GM12892 (cell line): ENCODE measurements around the gene COQ8B.
A peak's percentile ranks its signal among the peaks of the same experiment; 100 is the strongest.

Source experiments
- DNase-seq: peaks from one replicate; pipeline ENCODE4 v3.0.0; 2011; ENCODE audit not compliant: insufficient read length
- FAIRE-seq: peaks from 2 replicates; lab custom pipeline; 2011; peaks lifted over from hg19 to GRCh38; lab: Jason Lieb, UNC
- POLR2A ChIP-seq: IDR thresholded peaks from 2 replicates; pipeline ENCODE4 v1.6.1; 2011; ENCODE audit warnings: low read depth, low read length, control low read depth
- POLR2AphosphoS5 ChIP-seq: IDR thresholded peaks from 2 replicates; pipeline ENCODE4 v1.6.1; 2011; ENCODE audit warnings: low read depth, low read length, control low read depth
- TAF1 ChIP-seq: IDR thresholded peaks from 2 replicates; pipeline ENCODE4 v1.6.1; 2011; ENCODE audit warnings: low read depth, mild to moderate bottlenecking, control low read depth, low read length, borderline replicate concordance

COQ8B gene

DNA sequence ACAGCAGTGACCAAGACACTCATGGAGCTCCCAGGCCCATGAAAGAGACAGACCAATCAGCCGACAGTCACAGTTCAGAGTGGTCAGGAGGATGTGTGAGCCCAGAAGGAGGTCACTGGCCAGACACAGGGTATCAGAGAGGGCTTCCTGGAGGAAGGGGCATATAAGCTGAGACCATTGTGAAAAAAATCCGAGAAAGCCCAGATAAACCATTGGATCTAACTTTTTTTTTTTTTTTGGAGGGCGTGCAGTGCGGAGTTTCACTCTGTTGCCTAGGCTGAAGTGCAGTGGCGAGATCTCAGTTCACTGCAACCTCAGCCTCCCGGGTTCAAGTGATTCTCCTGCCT, 4.4 kb upstream of the COQ8B start:
- no peak for TF ChIP-seq TAF1
- TF ChIP-seq POLR2AphosphoS5: no peak
- no peak for DNase-seq
- no peak for FAIRE-seq

- DNase-seq (no peak), FAIRE-seq (no peak)
Observed at GRCh38 chr19:40719414-40719894, 2.8 kb upstream of the COQ8B start.

DNA sequence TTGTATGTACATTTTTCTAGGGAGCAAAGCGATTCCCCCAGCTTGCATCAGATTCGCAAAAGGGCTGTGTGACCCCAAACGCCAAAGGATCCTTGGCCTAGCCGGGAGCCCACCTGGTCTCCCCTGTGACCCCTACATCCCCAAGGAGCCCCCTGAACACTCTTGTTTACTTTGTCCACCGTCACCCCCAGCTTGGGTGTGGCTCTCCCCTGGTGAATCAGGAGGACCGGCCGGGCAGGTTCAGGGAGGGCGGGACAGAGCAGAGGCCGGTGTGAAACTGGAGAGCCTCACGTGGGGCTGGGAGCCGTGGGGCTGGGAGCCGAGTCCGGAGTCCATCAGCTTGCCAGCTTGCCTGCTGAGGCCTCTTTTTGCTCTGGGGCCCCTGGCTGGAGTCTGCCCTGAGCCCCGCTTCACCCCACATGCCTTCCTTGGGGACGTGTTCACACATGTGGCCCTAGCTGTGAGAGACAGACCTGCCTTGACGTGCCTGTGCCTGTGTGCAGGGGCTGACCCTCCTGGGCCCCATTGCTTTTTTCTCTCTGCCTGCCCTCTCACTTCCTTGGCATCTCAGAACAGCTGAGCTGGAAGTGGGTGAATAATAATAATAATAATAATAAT, 2.2 kb upstream of the COQ8B start:
- TF ChIP-seq POLR2AphosphoS5: no peak
- TF ChIP-seq TAF1: peak; percentile 9; the same call in 1 of the 2 replicates
- peak; percentile 31; the same call in 1 of the 2 replicates for TF ChIP-seq POLR2A
- DNase-seq (no peak), FAIRE-seq (no peak)

More at GRCh38 chr19:40719414-40719894, 2.8 kb upstream of the COQ8B start:
- TF ChIP-seq TAF1 (no peak), POLR2A (no peak), POLR2AphosphoS5 (no peak)

GRCh38 chr19:40717880-40718773, 1.4 kb upstream of the COQ8B start:
- FAIRE-seq: no peak
- no peak for TF ChIP-seq POLR2AphosphoS5
- no peak for TF ChIP-seq TAF1
- no peak for TF ChIP-seq POLR2A
- no peak for DNase-seq

DNA sequence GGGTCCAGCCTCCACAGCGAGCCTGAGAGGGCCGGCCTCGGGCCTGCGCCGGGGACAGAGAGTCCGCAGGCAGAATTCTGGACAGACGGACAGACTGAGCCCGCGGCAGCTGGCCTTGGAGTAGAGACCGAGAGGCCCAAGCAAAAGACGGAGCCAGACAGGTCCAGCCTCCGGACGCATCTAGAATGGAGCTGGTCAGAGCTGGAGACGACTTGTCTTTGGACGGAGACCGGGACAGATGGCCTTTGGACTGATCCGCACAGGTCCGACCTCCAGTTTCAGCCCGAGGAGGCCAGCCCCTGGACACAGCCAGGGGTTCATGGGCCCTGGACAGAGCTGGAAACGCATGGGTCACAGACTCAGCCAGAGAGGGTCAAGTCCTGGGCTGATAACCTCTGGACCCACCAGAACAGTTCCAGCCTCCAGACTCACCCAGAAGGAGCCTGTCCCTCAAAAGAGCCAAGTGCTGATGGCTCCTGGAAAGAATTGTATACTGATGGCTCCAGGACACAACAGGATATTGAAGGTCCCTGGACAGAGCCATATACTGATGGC, 716 bp upstream of the COQ8B start:
- DNase-seq (no peak), FAIRE-seq (no peak)
- no peak for TF ChIP-seq TAF1

DNA sequence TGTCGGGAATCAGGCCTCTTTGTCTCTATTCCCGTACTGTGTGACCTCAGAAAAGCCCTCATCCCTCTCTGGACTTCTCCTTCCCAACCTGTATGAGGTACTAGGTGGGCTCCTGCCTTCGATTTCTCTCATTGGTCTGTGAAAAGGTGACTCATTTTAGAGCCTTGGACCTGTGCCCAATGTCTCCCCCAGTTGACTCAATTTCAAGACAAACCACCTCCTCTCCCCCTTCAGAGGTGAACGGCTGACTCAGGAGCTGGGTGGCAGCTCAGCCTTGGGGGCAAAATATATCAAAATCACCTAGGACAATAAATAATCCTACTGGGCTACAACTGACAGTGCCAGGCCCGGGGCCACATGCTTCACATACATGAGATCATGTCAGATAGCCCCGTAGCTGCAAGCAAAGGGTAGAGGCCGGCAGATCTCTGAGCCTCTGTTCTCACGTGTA, 630 bp downstream of the COQ8B start:
- FAIRE-seq (no peak), DNase-seq (no peak)
- TF ChIP-seq TAF1 (no peak), POLR2A (no peak; the same call in 1 of the 2 replicates), POLR2AphosphoS5 (no peak)

DNA sequence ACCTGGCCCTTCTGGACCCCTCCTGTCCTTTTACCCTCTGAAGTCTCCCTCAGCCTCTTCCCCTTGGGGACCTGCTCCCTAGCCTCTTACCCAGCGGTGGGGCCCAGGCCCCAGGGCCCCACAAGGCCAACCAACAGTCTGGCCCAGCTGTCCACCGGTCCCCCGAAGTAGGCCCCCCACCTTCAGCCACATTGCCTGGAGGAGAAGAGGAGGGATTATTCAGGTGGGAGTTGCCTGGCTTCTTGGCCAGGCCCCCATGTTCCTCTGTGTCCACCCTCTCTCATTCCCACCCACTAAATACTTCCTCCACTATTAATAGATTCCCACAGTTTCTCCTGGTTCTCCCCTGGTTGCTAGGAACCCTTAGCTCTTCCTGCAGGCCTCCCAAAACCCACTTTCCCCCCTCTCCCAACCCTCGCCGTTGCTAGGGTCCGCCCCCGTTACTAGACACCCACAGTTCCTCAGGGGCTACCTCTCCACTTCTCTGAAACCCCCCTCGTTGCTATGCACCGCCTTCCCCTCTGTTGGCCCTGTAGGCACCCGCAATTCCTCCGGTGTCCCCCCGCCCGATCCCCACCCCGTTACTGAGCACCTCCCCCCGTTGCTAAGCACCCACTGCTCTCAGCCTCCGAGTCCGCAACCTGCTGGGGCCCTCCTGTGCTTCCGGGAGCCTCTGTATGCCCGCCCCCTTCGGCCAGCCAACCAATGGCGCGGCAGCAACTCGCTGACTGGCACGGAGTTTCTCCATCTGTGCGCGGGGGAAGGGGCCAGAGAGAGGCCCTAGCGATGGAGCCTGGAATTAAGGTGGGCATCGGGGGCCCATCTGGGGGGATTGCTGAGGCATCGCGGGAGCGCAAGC, 2.0 kb downstream of the COQ8B start:
- TF ChIP-seq TAF1 (0 out of 2 replicates have a peak, but pooled peaks have one; percentile 22), POLR2A (no peak)
- peak; percentile 91 for FAIRE-seq
- peak; percentile 93 for DNase-seq

GRCh38 chr19:40713939-40714338, 2.7 kb downstream of the COQ8B start:
- no peak for TF ChIP-seq POLR2A
- no peak for TF ChIP-seq POLR2AphosphoS5
- TF ChIP-seq TAF1: no peak
- DNase-seq (no peak), FAIRE-seq (no peak)

- TF ChIP-seq TAF1 (no peak), POLR2A (no peak), POLR2AphosphoS5 (no peak)
- FAIRE-seq (no peak), DNase-seq (no peak)
Observed at GRCh38 chr19:40709817-40710216, 6.9 kb downstream of the COQ8B start.

DNA sequence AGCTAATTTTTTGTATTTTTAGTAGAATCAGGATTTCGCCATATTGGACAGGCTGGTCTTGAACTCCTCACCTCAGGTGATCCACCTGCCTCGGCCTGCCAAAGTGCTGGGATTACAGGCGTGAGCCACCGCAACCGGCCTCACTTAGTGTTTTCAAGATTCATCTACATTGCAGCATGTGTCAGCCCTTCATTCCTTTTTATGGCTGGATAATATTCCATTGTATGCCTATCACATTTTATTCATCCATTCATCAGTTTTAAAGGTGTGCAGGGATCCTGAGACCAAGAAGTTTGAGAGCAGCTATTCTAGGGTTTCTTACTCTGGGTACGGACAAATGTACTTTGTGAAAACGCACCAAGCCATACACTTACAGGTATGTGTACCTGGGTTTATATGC, 9.1 kb downstream of the COQ8B start:
- no peak for DNase-seq
- FAIRE-seq: no peak
- TF ChIP-seq TAF1: no peak
- no peak for TF ChIP-seq POLR2A
- TF ChIP-seq POLR2AphosphoS5: no peak
